ENCODE measurements around the gene AHCYL2.
"Not testable (repeated sequence)": the region's sequence is repeated elsewhere in the genome, so short reads cannot be mapped to it uniquely, and the experiment has no call there.

The AHCYL2 gene

DNA sequence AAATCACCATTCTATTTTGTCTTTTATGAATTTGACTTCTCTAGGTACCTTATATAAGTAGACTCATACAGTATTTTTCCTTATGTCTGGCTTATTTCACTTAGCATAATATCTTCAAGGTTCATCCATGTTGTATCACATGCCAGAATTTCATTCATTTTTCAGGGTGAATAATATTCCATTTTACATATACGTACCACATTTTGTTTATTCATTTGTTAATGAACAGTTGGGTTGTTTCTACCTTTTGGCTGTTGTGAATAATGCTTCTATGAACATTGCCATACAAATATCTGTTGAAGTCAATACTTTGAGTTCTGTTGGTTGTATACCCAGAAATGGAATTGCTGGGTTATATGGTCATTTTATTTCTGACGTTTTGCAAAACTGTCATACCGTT lies 20.7 kb downstream of the AHCYL2 start:
- no peak for DNase-seq

DNA sequence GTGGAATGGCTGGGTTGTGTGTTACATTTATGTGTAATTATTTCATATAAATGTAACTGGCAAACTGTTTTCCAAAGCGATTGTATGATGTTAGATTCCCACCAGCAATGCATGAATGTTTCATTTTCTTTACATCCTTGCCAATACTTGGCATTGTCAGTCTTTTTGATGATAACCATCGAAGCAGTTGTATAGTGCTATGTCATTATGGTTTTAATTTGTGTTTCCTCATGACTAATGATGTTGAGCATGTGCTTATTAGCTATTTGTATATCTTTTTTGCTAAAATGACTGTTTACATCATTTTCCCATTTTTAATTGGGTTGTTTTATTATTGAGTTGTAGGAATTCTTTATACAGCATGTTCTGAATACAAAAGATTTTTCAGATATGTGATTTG lies 22.3 kb downstream of the AHCYL2 start:
- no peak for DNase-seq

DNA sequence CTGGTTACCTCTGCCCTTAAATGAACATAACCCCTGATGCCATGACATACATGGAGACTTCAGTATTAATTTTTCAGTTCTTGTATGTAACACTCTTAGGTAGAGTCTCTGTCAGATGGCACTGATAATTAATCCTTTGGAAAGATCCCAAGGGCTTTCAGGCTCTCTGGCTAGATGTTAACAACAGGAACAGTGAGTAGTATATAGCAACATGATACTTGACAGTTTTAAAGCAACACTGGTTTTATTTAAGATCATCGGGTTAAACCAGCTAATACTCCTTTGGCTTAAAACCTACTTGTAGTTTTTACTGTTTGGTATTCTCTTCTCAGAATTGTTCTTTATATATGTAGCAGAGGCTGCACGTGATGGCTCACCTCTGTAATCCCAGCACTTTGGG lies 27.3 kb downstream of the AHCYL2 start:
- DNase-seq, result no peak

DNA sequence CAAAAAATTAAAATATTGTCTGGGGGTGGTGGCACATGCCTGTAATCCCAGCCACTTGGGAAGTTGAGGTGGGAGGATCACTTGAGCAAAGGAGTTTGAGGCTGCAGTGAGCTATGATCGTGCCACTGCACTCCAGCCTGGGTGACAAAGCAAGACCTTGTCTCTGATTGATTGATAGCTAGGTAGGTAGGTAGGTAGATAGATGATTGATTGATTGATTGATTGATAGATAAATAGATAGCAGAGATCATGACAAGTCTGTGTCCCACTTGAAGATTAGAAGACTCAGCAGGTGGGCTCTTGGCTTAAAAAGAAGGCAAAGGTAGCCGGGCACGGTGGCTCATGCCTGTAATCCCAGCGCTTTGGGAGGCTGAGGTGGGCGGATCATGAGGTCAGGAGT lies 27.8 kb downstream of the AHCYL2 start:
- DNase-seq, result not testable (repeated sequence)

DNA sequence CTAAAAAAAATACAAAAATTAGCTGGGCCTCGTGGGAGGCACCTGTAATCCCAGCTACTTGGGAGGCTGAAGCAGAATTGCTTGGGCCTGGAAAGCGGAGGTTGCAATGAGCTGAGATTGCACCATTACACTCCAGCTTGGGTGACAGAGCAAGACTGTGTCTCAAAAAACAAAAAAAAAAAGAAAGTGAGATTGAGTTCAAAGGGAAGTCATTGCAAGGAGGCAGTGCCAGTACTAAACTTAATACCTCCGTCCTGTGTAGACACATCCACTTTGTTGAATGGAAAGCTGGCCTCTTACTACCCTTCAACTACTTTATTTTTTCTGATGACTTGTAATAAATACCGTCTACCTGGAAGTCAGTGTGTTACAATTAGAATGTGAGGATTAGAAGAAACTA lies 31.0 kb downstream of the AHCYL2 start:
- no peak for DNase-seq

DNA sequence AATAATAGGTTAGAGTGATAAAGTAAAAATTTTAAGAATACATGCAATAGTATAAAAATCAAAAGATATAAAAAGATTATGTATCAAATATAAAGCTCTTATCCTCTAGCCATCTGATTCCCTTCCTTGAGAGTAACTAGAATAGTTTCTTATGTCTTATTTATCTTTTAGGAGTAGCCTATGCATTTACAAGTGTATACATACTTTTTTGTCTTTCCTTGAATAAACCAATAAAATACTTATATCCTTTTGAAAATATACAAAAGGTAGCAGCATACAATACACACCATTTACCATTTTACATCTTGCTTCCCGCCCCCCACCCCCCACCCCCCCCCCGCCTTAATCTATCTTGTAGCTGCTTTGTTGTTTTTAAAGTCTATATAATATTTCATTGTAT lies 31.4 kb downstream of the AHCYL2 start:
- DNase-seq, result no peak

DNA sequence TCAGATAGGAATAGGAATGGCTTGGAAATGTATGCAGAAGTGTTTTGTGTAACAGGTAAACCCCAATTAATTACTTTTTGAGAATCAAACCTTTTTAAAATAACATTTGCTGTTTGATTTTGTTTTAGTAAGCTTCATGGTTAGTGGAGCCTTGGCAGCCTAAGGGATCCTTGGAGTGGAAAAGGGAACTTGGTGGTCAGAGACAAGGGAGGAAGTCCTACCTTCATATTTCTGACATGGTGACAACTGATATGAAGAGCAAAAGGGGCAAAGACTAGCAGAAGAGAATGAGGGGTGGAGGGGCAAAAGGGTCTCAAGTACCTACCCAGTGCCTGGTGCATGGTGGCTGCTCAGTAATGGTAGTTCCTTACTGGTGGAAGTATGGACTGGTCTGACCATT lies 32.3 kb downstream of the AHCYL2 start:
- no peak for DNase-seq

DNA sequence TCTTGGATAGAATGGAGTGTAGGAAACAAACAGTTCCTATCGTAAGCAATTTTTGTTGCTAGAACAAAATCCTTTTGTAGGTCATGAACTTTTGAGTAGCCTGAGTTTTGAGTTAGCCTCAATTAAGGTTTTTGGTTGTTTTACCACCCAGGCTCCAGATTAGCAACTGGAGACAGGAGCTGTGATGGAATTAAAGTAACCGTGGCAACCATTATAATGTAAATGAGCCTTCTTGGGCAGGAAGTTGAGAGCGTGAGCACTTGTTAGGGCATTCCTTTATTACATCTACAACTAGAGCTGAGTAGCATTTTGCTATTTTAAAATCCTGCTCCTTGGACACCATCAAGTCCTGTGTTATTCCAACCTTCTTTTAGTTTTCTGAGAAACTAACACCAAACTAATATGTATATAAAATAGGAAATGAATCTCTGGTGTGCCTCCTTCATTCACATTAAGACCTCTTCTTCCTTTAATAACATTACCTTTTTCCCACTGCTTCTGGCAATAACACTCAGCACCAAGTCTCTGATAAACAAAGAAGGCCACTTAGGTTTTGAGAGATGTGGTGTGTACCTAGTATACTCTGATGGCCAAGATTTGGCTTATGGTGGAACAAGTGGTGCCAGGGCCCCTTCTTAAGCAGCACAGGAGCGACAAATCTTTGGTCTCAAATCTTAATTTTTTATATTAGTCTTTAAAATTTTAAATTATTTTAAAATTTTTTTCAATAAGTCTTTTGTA lies 34.0 kb downstream of the AHCYL2 start:
- DNase-seq, result no peak

DNA sequence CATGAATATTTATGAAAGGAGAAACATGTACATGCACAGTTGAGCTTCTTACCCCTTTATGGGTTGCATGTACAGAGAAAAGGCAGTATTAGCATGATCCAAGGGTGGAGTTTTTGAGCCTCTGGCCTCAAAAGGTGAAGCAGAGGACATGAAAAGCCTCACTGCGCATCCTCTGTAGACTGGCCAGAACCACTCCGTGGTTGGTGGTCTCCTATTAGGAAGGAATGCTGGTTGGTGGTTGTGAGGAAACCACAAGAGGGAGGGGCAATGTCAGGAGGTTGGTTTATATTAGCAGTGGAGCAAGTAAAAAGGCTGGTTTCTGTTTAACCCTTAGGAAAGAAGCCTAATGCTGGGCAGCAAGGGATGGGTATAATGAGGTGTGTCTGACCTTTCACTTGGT lies 37.5 kb downstream of the AHCYL2 start:
- DNase-seq, result no peak

DNA sequence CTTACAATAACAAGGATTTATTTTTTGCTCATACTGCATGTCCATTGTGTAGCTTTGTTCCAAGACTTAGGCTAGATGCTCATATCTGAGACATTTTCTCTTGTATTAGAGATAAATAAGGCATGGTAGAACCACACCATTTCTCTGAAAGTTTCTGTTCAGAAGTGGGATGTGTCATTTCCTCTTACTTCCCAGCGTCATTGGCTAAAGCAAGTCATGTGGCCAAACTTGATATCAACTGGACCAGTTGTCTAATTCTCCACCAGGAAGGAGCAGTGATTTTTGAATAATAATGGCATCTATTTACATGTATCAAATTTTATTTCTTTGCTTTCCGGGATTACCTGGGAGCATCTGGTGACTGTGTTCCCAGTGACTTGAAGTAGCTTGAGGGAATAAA lies 38.3 kb downstream of the AHCYL2 start:
- DNase-seq, result no peak

DNA sequence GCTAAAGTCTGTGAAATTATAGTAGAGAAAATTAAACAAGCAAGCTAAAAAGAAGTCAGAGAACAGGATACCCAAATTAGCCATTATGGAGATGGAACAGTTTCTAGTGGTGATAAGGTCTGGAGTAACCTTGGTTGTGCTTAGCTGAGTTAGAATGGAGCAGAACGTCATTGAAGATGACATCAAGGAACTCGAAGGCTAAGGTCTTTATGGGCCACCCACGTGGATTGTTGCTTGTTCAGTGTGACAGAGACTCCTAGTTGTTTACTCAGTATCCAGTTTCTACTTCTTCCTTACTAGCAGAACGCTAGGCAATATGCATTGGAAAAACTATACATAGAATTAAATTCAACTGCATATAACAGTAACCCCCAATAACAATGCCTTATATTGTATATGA lies 39.7 kb downstream of the AHCYL2 start:
- no peak for DNase-seq

DNA sequence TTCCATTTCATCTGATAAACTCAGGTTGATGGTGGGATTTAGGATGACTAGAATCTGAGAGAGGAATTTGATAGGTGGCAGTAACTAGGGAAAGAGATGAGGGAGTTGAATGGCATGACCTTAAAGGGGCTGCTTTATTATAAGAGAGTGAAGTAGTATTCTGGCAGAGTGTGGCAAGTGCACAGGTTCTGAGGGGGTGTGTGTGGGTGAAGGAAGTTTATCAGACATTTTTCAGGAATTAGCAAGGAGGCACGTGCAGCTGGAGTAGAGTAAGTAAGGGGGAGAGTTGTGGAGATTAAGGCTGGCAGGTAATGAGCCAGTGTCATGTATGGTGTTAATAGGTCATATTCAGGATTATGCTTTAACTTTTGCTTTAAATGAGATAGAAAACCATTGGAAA lies 40.5 kb downstream of the AHCYL2 start:
- no peak for DNase-seq

DNA sequence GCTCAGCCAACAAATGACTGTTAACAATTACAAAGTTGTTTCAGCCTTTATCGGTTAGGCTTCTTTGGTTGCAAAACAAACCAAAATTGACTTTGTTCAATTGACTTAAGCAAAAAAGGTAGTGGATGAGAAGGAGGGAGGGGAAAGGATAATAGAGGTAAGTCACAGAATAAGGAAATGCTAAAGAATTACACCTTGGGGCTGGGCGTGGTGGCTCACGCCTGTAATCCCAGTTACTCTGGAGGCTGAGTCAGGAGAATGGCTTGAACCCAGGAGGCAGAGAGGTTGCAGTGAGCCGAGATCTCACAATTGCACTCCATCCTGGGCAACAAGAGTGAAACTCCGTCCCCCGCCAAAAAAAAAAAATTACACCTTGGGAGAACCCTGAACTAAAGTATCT lies 41.4 kb downstream of the AHCYL2 start:
- no peak for DNase-seq

DNA sequence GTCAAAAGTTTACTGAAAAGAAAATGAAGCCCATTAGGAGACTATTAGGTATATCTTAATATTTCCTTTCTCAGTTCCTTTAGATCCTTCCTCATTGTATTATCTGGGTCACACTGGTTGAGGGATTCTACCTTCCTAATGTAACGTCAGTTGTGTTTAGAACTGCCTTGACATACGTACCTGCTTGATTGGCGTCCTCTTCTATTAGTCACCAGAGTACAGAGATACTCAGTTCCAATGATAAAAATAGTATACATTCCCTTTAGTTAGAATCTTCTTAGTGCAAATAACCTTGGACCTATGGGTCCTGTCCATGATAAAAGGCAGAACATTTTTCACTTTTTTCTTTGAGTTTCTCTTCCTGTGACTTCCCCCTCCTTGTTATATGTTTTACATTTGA lies 45.2 kb downstream of the AHCYL2 start:
- no peak for DNase-seq

DNA sequence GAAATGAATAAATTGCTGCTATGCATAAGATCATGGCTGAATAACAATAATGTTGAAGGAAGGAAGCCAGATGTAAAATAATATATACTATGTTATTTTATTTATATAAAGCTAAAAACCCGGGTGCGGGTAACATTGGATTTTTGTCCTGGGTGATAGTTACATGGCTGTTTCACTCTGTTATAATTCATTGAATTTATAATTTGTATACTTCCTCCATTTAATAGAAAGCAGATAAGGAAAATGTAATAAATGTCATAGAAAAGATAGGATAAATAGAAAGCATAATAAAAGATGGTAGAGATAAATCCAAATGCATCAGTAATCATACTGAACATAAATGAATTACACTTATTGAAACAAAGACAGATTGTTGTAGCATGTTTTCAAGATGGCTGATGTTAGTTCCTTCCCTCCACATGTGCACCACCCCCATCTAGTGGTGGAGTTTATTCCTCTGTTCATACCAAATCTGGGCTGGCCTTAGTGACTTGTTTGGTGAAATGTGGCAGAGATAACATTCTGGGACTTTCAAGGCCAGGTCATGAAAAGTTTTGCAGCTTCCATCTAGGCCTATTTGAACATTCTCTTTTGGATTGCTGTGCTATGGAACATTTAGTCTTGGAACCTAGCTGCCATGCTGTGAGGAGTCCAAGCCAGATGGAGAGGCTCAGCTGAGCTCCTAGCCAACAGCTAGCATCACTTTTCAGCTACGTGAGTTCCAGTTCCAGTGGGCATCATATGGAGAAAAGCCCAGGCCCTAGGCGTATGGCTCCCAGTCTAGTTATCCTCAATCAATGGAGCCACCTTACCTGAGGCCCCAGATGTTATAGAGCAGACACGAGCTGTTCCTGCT lies 46.9 kb downstream of the AHCYL2 start:
- DNase-seq, result peak; percentile 56

DNA sequence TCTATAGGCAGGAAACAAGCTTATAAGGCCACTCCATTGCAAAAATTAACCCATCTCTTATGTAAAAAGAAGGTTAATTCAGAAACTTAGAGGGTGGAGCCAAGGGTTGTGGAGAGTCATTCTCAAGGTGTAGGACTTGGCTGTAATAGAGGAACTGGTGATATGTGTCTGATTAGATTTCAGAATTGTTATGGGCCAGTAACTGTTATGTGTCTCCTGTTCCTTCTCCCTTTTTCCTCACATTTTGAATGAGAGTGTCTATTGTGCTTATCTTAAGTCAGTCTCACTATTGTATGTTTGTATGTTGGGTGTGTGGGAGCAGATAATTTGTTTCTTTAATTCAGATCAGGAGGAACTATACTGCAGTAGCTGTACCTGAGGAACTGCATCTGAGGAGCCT lies 49.1 kb downstream of the AHCYL2 start:
- no peak for DNase-seq

DNA sequence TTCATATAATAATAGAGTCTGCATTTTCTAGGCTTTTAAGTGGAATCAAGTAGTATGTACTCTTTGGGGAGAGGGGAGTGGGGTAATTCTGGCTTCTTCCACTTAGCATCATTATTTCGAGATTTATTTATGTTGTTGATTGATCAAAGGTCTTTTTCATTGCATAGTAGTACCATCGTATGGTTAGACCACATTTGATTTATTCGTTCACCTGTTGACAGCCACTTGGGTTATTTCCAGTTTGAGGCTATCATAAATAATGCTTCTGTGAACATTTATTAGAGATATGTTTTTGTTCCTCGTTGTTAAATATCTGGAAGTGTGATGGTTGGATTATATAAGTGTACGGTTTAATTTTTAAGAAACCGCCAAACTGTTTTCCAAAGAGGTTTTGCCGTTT lies 52.8 kb downstream of the AHCYL2 start:
- no peak for DNase-seq

DNA sequence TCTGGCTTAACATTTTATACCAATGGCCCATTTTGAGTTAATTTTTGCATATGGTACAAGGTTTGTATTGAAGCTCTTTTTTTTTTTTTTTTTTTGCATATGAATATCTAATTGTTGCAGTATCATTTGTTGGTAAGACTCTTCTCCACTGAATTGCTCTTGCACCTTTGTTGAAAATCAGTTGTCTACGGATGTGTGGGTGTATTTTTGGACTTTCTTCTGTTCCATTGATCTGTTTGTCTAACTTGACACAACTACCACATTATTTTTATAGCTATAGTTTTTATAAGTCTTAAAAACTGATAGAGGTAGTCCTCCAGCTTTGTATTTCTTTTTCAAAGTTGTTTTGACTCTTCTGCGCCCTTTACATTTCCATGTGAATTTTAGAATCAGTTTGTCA lies 53.9 kb downstream of the AHCYL2 start:
- no peak for DNase-seq

DNA sequence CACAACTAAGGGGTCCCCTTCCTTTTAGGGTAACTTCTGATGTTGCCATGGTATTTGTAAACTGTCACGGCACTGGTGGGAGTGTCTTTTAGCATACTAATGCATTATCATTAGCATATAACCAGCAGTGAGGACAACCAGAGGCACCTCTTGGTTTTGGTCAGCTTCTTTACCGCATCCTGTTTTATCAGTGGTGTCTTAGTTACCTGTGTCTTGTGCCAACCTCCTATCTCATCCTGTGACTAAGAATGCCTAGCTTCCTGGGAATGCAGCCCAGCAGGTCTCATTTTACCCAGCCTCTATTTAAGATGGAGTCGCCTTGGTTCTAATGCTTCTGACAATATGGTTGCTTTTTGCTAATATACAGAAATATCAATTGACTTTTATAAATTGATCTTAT lies 54.9 kb downstream of the AHCYL2 start:
- no peak for DNase-seq

DNA sequence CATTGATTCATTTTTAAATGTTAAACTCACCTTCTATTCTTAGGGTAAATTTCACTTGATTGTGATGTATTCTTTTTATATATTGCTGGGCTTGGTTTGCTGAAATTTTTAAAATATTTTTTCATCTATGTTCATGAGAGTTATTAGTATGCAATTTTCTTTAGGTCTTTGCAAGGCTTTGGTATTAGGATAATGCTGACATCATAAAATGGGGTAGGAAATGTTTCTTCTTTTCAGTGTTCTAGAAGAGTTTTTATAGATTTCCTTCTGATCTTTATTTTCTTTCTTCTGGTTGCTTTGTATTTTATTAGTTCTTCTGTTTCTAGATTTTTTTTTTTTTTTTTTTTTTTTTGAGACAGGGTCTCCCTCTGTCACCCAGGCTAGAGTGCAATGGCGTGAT lies 56.3 kb downstream of the AHCYL2 start:
- DNase-seq, result no peak

DNA sequence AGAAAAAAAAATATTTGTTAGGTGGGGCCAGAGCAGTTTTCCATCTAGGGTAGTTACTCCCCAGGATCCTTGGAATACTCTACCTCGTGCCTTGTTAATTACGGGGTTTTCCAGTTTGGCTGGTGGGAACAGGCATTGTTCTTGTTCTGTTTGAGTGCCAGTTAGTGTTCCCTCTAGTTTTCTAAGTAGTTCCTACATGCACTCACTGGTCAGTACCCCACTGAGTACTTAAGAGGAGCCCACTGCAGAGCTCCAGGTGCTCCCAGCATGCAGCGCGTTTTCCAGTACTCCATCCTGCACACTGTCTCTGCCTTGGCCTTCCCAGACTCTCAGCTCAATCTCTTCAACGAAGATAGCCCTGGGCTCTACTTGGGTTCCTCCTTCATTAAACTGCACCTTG lies 58.0 kb downstream of the AHCYL2 start:
- no peak for DNase-seq

DNA sequence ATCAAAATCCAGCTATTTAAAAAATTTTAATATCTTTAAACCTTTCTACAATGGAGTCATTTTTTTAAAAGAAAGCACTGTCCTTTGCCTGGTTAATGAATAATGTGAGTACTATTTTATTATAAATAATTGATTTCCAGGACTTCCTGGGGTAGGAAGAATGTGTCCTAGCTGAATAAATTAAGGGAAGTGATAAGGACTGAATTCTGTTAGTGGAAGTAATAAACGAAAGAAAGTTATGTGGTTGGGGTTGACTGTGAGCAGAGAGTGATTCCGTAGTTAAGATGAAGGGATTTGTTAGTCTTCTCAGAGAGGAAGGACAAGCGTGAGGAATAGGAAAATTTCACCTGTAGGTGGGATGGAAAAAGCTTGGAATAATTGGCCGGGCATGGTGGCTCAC lies 59.1 kb downstream of the AHCYL2 start:
- no peak for DNase-seq

DNA sequence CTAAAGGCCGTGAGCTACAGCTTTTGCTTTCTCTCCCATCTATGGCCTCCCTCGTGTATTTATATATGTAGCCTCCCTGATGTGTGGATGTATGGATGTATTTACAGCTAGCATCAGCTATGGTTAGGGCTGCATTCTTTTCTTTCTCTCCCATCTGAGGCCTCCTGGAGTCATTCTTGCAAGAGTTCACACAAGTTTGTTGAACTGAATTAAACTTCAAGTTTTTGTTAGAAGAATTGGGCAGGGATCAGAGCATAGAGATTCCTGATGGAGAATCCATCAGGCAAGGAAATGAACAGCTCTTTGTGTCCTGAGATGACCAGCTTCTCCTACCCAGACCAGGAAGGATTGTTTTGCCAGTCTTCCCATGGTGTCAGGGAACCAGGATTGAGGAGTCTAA lies 60.3 kb downstream of the AHCYL2 start:
- no peak for DNase-seq

DNA sequence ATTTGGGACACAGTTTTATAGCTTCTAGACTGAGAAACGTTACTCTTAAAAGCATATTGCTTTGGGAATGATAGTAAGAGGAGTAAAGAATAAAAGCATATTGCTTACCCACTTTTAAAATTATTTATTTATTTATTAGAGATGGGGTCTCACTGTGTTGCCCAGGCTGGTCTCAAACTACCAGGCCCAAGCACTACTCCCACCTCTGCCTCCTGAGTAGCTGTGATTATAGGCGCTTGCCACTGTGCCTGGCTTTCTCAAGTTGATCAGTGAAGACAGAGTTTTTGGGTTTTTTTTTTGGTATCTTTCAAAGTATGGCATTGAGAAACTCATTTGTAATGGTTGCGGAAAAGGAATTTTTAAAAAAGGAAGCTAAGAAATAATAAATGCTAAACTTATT lies 68.0 kb downstream of the AHCYL2 start:
- DNase-seq, result no peak

DNA sequence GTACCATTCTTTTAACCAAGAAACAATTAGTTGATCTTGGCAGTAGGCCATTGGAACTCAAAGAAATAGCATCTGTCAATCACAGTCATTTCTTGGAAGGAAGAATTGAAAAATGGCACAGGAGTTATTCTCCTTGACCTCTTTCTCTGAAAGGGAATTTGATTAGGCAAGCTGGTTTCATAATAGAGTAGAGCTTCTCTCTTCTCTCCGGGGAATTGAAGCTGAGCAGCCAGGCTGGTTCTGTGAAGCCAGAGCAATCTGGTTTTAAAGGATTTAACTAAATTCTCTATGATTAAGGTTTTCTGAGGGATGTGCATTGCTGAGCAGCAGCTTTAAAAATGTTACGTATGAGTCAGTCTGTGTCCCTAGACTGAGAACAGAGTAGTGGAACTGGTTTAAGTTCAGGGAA lies 70.2 kb downstream of the AHCYL2 start:
- no peak for DNase-seq

All from activated CD4-positive, alpha-beta T cell treated with anti-CD3 and anti-CD28 coated beads, Interleukin-2, amount 50 U/mL, for 1 hour (primary cell).